AG04450 (cell line): ENCODE measurements around the gene YARS1. TPM values are rescaled to one million over a fixed set of nuclear protein-coding genes. Genes with fewer than 3 reads are reported as not detected.

Source experiments
- CTCF ChIA-PET: fragments of 300-600, 350-600 bp; formaldehyde crosslinking; extraction: SDS; loops from one replicate; lab custom pipeline; 2022; ENCODE audit warnings: antibody characterized with exemption, inconsistent platforms; lab: Charles Lee
- POLR2A ChIA-PET: fragments of 350-600 bp; formaldehyde crosslinking; extraction: SDS; loops from one replicate; lab custom pipeline; 2021; ENCODE audit warnings: antibody characterized with exemption, inconsistent platforms; lab: Yijun Ruan, JAX
- DNase-seq: peaks from one replicate; pipeline ENCODE4 v3.0.0-alpha.2; 2011; ENCODE audit warnings: low read depth, low spot score
- H3K27ac ChIP-seq: one replicate; pipeline ENCODE4 v1.5.1; 2012; ENCODE audit warnings: low read depth, low read length, control low read depth
- H3K27me3 ChIP-seq: one replicate; pipeline ENCODE4 v1.6.0; 2012; ENCODE audit warnings: low read length; ENCODE audit not compliant: control insufficient read depth, insufficient read depth
- H3K4me3 ChIP-seq: 2 replicates; pipeline ENCODE4 v1.5.1; 2011; ENCODE audit warnings: mild to moderate bottlenecking, low read depth, low read length, control low read depth
- H3K9me3 ChIP-seq: 2 replicates; pipeline ENCODE4 v1.5.1; 2012; ENCODE audit warnings: low read length; ENCODE audit not compliant: control insufficient read depth, insufficient read depth
- CTCF ChIP-seq: IDR thresholded peaks from 2 replicates; pipeline ENCODE4 v1.5.1; 2011; ENCODE audit warnings: low read depth, low read length, control low read depth, inconsistent platforms
- polyA plus RNA-seq: library from polyadenylated mRNA; depleted of rRNA; stranded (reverse); fragments of >200 nt; gene quantifications from 2 replicates; pipeline ENCODE4 v1.2.3, GENCODE V29; 2011

Gene YARS1
- polyA plus RNA-seq, 1 experiment: 105 TPM

- Histone ChIP-seq H3K4me3 (no peak overlapping the region), H3K27ac (no peak overlapping the region), H3K27me3 (no peaks in the 10 kb centered on the region), H3K9me3 (no peaks in the 10 kb centered on the region)
- ChIA-PET CTCF (interaction anchor here (1.0 kb wide), 1 partner anchor 228 kb away, joined by 3 read pairs; no protein-coding TSS in a partner anchor), POLR2A (no interaction called here)
- TF ChIP-seq CTCF: no peak
- DNase-seq: no peak
Measured at GRCh38 chr1:32858791-32859190, 41.6 kb upstream of the YARS1 start.

- Histone ChIP-seq H3K4me3 (no peak overlapping the region), H3K27ac (no peak overlapping the region), H3K27me3 (no peaks in the 10 kb centered on the region), H3K9me3 (no peaks in the 10 kb centered on the region)
- ChIA-PET CTCF (interaction anchor here (0.8 to 1.0 kb wide), 2 partner anchors 15 to 229 kb away, joined by 3 read pairs; no protein-coding TSS in a partner anchor), POLR2A (no interaction called here)
- no peak for TF ChIP-seq CTCF
- DNase-seq: no peak
Measured at GRCh38 chr1:32858136-32858535, 41.0 kb upstream of the YARS1 start.

GRCh38 chr1:32855861-32856617 is 38.9 kb upstream of the YARS1 start:
- no peaks in the 10 kb centered on the region for H3K27me3 ChIP-seq
- CTCF ChIA-PET: interaction anchor here (0.6 kb wide), 1 partner anchor 143 kb away, joined by 3 read pairs; no protein-coding TSS in a partner anchor
- H3K9me3 ChIP-seq: no peaks in the 10 kb centered on the region
- H3K4me3 ChIP-seq: no peak overlapping the region
- no peak for DNase-seq
- POLR2A ChIA-PET: no interaction called here
- no peak for TF ChIP-seq CTCF
- H3K27ac ChIP-seq: no peak overlapping the region

- Histone ChIP-seq H3K4me3 (no peak overlapping the region), H3K9me3 (peaks cover 6% of the 10 kb centered on the region), H3K27me3 (no peaks in the 10 kb centered on the region), H3K27ac (no peak overlapping the region)
- no peak for TF ChIP-seq CTCF
- POLR2A ChIA-PET: no interaction called here
- no peak for DNase-seq
- CTCF ChIA-PET: no interaction called here
Measured at GRCh38 chr1:32848354-32849063, 31.4 kb upstream of the YARS1 start.

GRCh38 chr1:32831878-32832277 is 14.7 kb upstream of the YARS1 start:
- no peaks in the 10 kb centered on the region for H3K9me3 ChIP-seq
- POLR2A ChIA-PET: no interaction called here

More at GRCh38 chr1:32831878-32832277, 14.7 kb upstream of the YARS1 start:
- H3K27ac ChIP-seq: no peak overlapping the region
- CTCF ChIA-PET: interaction anchor here (1.0 kb wide), 1 partner anchor 59 kb away, joined by 3 read pairs; no protein-coding TSS in a partner anchor
- no peak for TF ChIP-seq CTCF
- no peaks in the 10 kb centered on the region for H3K27me3 ChIP-seq
- H3K4me3 ChIP-seq: no peak overlapping the region
- DNase-seq: no peak
